Suprapubic skin (tissue), 4 donors: Measurements from ENCODE around the gene ZNF335.

Experiments used
- POLR2A ChIP-seq, 2 donors: fragments of 450-650 bp; IDR thresholded peaks; one replicate each; pipeline ENCODE4 v1.6.1; 2017; ENCODE audit warnings: antibody characterized with exemption in 2 of 2, mild to moderate bottlenecking in 2 of 2, moderate library complexity in 2 of 2
- POLR2AphosphoS5 ChIP-seq, 3 donors: sonication (generic); formaldehyde crosslinking; IDR thresholded peaks; one replicate each; pipeline ENCODE4 v1.6.1; 2017; ENCODE audit warnings: antibody characterized with exemption in 3 of 3
- TF ChIP-seq, protein P1 (sequence below), 2 donors: fragments of 200-600 bp in 1 of 2; fragments of 450-650 bp in 1 of 2; sonication (generic) in 1 of 2; IDR thresholded peaks; one replicate each; pipeline ENCODE4 v1.5.1; 2016 to 2019; ENCODE audit warnings: antibody characterized with exemption in 2 of 2, mild to moderate bottlenecking in 1 of 2, moderate library complexity in 1 of 2

- TF ChIP-seq, protein P1, sequence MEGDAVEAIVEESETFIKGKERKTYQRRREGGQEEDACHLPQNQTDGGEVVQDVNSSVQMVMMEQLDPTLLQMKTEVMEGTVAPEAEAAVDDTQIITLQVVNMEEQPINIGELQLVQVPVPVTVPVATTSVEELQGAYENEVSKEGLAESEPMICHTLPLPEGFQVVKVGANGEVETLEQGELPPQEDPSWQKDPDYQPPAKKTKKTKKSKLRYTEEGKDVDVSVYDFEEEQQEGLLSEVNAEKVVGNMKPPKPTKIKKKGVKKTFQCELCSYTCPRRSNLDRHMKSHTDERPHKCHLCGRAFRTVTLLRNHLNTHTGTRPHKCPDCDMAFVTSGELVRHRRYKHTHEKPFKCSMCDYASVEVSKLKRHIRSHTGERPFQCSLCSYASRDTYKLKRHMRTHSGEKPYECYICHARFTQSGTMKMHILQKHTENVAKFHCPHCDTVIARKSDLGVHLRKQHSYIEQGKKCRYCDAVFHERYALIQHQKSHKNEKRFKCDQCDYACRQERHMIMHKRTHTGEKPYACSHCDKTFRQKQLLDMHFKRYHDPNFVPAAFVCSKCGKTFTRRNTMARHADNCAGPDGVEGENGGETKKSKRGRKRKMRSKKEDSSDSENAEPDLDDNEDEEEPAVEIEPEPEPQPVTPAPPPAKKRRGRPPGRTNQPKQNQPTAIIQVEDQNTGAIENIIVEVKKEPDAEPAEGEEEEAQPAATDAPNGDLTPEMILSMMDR (IDR thresholded peaks at IDR 0.05): no peak
- no peak for TF ChIP-seq POLR2A (IDR thresholded peaks at IDR 0.05)
- no peak for TF ChIP-seq POLR2AphosphoS5 (IDR thresholded peaks at IDR 0.05)
Observed at GRCh38 chr20:45974896-45975565, 3.0 kb upstream of the ZNF335 start.
